Bone marrow (tissue), 2 donors: Measurements from ENCODE around the gene RPL26.

Experiments used
- DNase-seq, 2 donors: peaks; one replicate each; lab custom pipeline; 2025; lab: John Stamatoyannopoulos, UW

The RPL26 gene

DNA sequence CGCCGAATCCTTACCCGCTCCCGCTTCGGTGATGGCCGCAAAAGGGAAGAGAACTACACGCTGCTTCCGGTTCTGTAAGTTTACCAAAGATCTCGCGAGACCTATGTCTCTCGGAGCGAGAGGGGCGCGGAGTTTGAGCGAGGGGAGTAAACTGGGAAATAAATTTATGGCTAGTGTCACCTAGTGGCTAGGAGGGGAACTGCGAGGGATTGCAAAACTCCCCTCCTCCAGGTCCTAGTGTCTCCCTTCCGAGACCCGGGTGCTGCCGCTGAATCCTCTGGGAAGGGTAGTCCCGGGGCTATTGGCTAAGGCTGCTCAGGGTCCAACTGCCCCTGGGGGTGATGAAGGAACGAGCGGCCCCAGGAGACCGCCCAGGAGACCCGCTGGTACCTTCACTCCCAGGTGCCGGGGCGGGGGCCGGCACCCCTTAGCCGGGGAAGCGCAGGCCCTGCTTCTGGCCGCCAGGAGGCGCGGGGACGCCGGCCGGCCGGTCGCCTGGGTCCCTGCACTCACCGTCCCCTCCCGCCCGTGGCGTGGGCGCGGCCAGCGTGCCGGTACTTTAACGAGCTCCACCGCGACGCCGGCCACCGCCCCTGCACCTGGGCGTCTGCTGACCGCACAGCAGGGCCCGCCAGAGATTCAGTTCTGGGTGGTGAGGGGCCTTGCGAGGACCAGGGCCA is at the start of gene RPL26:
Gene RPL26 (minus strand): TSS at position 51 of the 680 bp plus-strand sequence. CDS start 883 bp downstream, outside the sequence.
- DNase-seq = peak; percentile 89 to 96

DNA sequence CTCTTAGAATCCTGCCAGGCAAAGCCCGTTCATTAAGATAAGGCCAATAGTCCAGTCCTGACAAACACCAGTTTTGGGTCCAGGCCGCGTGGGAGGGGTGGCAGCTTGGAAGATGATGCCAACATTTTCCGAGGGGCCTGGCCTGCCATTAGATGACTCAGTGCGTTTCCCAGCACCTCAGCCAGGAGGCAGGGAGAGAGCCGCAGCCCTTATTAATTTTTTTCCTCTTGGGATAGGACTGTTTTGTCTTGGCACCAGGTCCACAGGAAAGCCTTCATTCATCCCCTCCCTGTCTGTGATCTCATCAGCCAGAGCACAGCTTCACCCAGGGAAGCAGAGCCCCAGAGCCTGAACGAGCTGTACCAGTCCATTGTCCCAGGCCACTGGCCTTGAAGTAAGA is 48.0 kb upstream of the RPL26 start:
- DNase-seq = no peak

DNA sequence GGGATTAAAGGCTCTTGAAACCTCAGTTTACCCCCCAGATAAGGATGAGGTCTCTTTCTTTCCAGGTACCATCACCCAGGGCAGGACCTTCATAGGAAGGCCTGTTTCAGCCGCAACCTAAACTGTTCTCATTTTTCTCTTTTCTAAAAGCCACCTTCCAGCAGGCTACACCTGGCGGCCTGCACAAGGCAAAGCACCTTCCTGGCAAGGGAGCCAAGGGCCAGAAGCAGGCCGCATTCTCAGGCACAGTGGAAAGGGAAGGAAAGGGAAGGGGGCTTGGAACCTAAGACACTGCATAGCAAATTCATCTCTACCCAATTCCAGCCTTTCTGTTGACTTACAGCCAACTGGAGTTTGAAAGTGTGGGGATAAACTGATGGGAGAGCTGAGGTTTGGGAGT is 43.8 kb upstream of the RPL26 start:
- no peak for DNase-seq

DNA sequence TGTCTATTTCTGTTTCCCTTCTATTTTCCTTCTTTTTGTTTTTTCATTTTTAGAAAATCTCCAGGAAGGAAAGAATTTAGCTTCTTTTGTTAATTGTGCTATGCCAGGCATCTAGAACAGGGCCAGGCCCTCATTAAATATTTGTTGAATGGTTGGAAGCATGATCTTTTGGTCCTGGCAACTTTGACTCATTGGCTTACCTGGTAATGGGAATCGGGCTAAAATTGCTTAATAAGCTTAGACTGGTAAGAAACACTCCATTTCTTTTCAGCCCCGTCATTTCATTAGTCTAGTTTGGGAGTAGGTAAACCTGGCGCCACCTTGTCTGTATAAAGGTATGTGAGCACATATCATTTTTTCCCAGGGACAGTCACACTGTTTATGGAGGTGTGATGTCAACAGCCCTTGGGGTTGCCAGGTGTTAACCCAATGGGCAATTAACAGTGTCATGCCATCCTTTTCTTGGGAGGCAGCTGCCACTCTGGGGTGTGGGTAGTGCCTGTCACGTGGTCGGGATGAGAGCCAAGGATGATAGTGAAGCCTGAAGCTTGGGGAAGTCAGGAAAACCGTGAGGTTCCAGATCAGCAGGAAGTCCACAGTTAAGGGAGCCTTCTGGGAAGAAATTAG is 43.2 kb upstream of the RPL26 start:
- no peak for DNase-seq

DNA sequence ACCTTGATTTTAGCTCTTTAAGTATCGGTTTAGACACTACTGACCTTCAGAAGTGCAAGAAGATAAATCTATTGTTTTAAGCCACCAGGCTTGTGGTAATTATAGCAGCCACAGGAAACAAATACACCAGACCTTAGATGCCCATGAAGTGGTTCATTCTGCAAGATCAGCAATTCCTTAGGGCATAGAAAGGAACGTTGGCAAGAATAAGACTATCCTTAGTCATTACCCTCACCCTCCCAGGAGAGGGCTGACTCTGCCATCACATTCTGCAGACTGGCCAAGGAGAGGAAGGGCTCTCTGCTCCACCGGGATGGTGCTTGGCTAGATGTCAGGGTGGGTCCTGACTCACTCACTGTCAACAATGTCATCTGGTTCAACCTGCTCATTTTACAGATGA is 38.6 kb upstream of the RPL26 start:
- DNase-seq = no peak

DNA sequence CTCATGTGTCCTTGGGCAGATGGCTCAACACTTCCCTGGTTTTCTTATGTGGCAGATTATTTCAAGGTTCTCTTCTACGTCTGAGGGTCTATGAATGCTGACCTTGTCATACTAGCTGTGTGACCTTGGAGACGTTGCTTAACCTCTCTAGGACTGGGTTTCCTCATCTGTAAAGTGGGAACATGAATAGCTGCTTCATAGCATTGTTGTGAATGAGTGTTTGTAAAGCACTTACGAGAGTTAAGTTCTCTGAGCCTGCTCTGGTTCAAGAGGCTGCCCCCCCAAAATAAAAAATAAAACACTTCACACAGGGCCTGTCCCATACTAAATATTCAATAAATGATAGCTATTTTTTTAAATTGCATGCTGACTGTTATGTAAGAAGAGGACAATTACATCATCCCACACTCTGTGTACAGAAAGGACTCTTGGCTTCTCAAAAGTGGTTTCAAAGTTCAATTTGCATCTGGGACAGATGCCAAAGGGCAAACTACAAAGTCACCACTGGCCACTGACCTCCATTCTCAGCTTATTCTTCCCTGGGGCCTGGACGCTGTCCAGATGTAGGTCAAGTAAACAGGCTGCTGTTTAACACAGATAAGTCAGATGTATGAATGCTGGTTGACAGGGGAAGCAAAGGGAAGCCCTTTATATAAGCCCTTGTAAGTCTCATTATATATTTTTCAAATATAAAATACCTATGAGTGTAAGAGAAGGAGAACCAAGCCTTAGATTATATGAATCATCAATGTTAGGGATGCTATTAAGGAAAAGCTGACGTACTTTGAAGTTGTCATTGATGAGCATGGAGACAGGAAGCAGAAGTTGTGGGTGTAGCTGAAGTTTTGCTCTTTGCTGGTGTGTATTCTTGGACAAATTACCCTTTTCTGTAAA is 37.3 kb upstream of the RPL26 start:
- DNase-seq = peak; percentile 18 to 51

DNA sequence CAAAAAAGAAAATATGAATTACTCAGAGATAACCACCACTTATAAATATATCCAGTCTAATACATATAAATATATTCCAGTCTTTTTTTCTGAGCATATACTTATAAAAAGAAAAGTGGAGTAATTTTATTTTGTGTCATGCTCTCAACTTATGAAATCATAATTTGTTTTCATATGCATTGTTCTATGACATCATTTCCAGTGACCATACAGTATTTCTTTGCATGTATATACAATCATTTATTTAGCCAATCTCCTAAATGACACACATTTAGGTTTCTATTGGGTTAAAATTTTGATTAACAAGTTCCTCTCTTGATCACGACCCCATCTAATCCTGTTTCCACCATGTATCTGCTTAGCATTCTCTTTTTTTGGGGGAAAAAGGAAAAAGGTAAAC is 36.3 kb upstream of the RPL26 start:
- no peak for DNase-seq

DNA sequence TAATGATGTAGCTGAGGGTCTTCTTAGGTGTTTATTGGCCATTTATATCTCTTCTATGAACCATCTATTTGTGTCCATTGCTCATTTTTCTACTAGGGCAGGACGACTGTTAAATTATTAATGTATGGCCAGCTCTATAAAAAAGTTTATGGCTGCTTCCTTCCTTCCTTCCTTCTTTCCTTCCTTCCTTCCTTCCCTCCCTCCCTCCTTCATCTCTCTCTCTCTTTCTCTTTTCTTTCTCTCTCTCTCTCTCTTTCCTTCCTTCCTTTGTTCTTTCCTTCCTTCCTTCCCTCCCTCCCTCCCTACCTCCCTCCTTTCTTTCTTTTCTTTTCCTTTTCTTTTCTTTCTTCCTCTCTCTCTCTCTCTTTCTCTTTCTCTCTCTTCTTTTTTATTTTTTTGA is 35.5 kb upstream of the RPL26 start:
- no peak for DNase-seq

DNA sequence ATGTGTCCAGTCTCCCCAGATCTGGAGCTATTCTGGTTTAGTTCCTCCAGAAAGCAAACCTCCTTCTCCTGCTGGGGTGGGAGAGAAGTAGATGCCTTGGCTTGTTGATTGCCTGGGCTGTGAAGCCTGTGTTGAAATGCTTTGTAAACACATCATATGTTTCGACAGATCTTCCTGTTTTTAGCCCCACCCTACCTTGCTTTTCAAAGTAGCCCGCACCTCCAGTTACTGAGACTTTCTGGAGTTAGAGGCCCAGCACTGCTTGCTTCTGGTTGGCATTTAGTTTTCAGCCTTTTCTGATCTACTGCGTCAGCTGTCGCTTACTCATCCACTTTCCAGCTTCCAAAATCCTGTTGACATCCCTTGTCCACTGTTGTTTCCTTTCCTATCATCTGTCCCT is 34.8 kb upstream of the RPL26 start:
- no peak for DNase-seq

DNA sequence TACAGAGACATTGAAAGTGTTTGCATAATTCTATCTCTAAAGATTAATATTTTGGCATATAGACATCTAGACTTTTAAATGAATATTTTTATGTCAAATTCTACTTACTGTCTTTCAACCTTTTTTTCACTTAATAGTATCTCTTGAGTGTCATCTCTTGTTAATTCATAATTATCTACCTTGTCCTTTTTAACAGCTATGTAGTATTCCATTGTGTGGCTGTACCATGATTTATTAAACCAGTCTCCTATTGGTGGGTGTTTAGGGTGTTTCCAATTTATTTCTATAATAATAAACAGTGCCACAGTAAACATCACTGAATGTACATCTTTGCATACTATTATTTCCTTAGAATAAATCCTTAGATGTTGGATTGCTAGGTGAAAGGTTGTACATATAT is 30.9 kb upstream of the RPL26 start:
- DNase-seq = no peak

DNA sequence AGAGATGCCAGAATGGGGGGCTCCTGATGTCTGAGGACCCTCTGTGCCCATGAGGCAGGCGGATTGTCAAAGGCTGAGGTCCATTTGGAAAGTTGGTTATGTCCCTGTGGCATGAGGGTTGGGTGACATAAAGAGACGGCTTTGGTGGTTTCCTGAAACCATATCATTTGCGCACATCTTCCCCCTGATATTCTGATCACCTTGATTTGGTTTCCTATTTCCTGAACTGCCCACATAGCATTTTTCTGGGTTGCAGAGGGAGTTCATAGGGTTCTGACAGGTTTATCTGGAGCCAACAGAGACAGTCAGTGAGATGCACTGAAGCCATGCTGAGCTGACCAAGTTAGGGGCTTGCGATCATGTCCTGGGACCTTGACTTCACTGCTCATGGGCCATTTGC is 30.3 kb upstream of the RPL26 start:
- no peak for DNase-seq

DNA sequence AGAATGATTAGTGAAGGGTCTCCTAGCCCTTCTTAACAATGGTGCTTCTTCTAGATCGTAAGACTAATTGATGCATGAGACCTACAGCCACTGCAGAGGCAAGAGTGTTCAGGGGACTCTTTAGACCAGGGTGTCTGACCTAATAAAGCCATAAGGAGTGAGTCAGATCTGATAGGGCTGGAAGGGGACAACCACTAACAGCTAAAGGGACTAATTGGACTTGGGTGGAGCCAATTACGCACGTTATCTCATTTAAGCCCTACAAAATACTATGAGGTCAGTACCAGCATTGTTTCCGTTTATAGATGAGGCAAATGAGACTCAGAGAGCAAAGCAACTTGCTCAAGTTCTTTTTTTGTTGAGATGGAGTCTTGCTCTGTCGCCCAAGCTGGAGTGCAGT is 29.1 kb upstream of the RPL26 start:
- no peak for DNase-seq

DNA sequence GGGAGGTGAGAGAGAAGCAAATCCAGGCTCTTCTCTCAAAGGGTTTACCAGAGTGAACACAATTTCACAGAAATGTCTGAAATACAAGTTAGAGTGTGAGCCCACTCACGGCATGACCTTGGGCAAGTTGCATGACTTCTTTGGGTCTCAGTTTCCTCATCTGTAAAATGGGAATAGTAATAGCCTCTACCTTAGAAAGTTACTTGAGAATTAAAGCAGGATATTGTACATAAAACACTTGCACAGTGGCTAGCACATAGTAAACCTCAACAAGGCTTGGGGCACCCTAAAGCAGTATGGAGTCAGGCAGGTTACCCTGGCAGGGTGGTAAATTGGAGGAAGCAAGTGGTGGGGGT is 27.9 kb upstream of the RPL26 start:
- no peak for DNase-seq

DNA sequence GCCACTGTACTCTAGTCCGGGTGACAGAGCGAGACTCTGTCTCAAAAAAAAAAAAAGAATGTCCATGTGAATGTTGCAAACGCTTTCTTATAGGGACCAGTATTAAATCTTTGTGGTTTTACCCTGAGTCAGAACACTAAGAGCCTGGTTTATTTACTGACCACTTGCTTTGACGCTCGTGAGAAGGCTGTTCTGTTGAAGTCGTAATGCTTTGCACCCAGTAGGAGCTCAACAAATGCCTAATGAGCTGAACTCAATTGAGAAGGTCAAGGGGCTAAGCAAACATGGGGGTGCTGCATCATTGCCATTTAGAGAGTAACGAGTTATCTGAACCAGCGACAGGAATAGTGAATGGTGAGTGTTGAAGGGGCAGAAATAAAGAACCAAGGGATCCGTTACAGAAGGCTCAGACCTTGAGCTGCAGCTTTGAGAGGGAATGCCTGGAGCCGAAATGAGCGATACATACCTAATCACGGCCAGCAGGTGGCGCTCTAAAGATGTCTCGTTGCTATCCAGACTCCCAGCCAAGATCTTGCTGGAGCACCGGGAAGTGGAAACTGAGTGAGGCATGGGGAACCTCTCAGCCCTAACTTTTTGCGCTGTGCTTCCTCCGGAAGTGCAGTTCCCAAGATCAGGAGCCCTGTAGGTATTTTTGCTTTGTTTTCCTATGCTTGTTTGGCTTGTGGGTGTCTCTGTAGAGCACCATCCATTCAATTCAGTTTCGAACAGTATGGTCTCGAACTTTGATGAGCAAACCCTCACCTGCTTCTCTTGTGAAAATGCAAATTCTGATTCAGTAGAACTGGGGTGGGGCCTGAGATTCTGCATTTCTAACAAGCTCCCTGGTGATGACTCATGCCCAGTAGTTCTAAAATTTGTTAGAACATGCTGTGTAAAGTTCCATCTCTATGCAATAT is 27.2 kb upstream of the RPL26 start:
- DNase-seq = peak; percentile 66 to 68

DNA sequence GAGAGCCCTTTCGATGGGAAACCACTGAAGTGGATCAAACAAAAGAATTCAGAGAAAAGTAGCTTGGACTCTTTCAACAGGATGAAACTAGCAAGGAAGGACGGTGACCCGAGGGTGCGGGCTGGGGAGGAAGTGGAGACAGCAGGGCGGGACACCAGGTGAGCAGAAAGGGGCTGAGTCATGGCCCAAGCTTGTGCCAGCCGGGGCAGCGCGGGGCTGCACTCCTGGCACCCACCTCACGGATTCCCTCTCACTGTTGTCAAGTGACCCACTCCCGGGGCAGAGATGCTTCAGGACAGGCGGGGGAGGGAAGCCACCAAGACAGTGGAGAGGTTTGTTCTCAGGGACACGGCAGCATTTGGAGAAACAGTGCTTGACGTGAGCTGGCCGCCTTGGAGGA is 25.4 kb upstream of the RPL26 start:
- no peak for DNase-seq

DNA sequence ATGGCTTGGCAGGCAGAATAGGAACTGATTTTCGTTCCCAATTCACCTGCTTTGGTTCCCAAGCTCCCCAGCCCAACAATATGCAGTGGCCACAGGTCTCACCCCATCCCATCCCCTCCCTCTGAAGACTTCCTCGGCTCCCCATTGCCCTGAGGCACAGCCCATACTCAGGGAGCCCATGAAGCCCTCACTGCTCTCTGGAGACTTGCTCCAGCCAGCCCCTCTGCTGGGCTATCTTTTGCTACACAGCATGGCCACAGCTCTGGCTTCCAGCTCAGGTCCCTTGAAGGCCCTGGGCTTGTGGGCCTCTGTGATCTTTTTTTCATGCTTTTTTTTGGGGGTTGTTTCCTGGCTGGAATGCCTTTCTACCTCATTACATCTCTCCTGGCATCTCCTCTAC is 23.2 kb upstream of the RPL26 start:
- no peak for DNase-seq

DNA sequence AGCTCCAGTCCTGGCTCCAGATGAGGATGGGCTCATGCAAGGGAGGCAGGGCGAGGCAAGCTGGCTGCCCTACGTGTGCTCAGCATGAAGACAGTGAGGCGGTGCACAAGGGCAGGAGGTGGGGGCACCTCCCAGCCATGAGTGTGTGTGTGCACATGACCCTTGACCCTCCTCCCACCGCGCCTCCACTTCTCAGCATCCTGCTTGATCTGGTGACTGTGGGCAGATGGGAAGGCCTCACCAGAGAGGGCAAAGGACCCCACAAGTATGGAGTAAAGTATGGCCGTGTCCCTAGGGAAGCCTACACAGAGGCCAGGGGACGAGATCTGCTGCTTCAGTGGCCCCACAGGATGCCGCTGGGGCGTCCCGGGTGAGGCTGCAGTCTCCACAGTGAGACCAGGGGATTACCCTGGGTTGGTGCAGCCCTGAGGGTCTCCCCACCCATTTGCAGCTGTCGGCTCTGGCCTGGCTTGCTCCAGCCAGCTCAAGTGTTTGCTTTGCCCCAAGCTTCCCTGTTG is 22.6 kb upstream of the RPL26 start:
- DNase-seq = no peak

DNA sequence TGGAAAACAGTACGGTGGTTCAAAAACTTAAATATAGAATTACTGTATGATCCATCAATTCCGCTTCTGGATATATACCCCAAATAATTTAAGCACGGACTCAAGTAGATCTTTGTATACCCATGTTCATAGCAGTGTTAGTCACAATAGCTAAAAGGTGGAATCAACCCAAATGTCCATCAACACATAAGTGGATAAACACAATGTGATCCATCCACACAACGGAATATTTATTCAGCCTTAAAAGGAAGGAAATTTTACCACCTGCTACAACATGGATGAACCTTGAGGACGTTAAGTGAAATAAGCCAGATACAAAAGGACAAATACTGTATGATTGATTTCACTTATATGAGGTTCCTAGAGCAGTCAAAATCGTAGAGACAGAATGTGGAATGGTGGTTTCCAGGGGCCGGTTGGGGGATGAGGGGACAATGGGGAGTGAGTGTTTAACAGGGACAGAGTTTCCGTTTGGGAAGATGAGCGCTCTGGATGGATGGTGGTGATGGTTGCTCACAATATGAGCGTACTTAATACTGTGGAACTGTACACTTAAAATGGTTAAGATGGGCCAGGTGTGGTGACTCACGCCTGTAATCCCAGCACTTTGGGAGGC is 20.0 kb upstream of the RPL26 start:
- DNase-seq = no peak

DNA sequence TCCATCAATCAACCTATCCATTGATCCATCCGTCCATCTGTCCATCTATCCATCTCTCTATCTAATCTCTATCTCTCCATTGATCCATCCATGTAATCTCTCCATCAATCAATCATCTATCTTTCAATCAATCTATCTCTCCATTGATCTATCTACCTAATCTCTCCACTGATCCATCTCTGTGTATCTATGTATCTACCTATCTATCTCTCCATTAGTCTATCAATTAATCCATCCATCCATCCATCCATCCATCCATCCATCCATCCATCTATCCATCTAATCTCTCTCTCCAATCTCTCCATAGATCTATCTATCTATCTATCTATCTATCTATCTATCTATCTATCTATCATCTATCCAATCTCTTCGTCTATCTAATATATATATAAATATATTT is 18.1 kb upstream of the RPL26 start:
- DNase-seq = no peak

DNA sequence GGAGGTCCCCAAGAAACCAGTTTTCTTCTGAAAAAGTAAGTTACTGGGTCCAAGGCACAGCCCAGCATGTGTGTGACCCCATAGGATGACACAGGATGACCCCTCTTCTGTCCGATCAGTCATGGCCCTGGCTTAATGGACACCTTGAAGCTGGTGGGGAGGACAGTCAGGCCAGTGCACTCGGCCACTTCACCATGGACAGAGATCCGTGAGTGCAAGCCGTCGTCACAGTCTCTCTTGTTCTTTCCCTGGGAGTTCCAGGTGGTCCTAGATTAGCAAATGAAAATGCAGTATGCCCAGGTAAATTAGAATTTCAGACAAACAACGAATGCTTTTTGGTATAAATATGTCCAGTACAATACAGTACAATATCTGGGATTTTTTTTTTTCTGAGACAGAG is 16.0 kb upstream of the RPL26 start:
- DNase-seq = no peak

DNA sequence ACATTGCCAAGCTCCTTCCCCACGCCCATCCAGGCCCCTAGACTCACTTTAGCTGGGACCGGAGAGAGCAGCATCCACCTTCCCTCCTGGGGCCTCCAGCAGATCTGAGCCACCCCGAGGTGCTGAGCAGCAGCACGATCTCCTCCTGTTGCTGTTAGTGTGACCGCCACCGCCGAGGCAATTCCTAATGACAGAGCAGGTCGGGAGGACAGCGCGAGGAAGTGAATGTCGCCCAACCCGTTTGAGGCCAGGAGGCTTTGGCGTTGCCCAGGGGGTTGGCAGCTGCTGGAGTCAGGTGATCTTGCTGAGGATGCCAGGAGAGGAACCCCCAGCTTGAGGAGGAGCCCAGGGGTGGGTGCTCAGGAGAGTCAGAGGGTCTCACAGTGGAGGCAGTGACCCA is 14.6 kb upstream of the RPL26 start, which contains the start of gene RNF222:
Gene RNF222 (minus strand): TSS at position 192 of the 400 bp plus-strand sequence. CDS start 4,366 bp downstream, outside the sequence.
- DNase-seq = no peak
